Measurements from ENCODE around the gene BAG3. TPM values are rescaled to one million over a fixed set of nuclear protein-coding genes. Genes with fewer than 3 reads are reported as not detected.
A peak's percentile ranks its signal among the peaks of the same experiment; 100 is the strongest.

Gene BAG3
- total RNA-seq, 4 donors from 2014 or later = 22.5 to 85.7 (median 32.4) TPM

GRCh38 chr10:119654540-119654939, 3.4 kb downstream of the BAG3 start:
- intact Hi-C loops (cut with DNase I; ENCODE audit: low total_unique reads) = no loop called here

GRCh38 chr10:119655566-119656001, 4.4 kb downstream of the BAG3 start:
- Histone ChIP-seq H3K9me3 (no peaks in the 10 kb centered on the region), H3K27ac (peak overlapping the region; percentile 93 to 98 (median 96)), H3K4me3 (peak overlapping the region in 1 of 4 donors; percentile 81), H3K4me1 (peaks cover 35 to 71% (median 62%) of the 10 kb centered on the region in 4 donors), H3K27me3 (no peaks in the 10 kb centered on the region), H3K36me3 (no peaks in the 10 kb centered on the region)
- in situ Hi-C loops (cut with MboI; ENCODE audit: low pct_ligation_motif_present in 1 of 4, low pct_unique_long_range_greater_than_20kb in 1 of 4, low sequenced_read_pairs in 3 of 4) = no loop called here
- TF ChIP-seq POLR2AphosphoS5 (IDR thresholded peaks at IDR 0.05) (peak; percentile 73 to 87 (median 74)), CTCF (IDR thresholded peaks at IDR 0.05) (no peak), POLR2A (IDR thresholded peaks at IDR 0.05) (peak; percentile 17), EP300 (IDR thresholded peaks at IDR 0.05; ENCODE audit: low read depth) (peak; percentile 21)
- intact Hi-C loops (cut with DNase I; ENCODE audit: low total_unique reads) = no loop called here
- WGBS, 2 donors (ENCODE audit: low coverage in 1 of 2) = 64 to 66% methylated on average over 5 to 11 of the region's 11 CpGs
- DNase-seq = peak; percentile 52

More at GRCh38 chr10:119654540-119654939, 3.4 kb downstream of the BAG3 start:
- Histone ChIP-seq H3K27ac (peak overlapping the region; percentile 93 to 98 (median 96)), H3K36me3 (no peaks in the 10 kb centered on the region), H3K4me1 (peaks cover 30 to 64% (median 54%) of the 10 kb centered on the region in 4 donors), H3K27me3 (no peaks in the 10 kb centered on the region), H3K4me3 (peak overlapping the region in 2 of 4 donors; percentile 2 to 81), H3K9me3 (no peaks in the 10 kb centered on the region)
- DNase-seq = peak; percentile 62
- 47% methylated on average over 6 of the region's 6 CpGs; no CpG with 5 or more reads in 1 of the 2 donors for WGBS, 2 donors (ENCODE audit: low coverage in 1 of 2)
- in situ Hi-C loops (cut with MboI; ENCODE audit: low pct_ligation_motif_present in 1 of 4, low pct_unique_long_range_greater_than_20kb in 1 of 4, low sequenced_read_pairs in 3 of 4) = no loop called here
- TF ChIP-seq POLR2A (IDR thresholded peaks at IDR 0.05) = no peak
- TF ChIP-seq CTCF (IDR thresholded peaks at IDR 0.05) = no peak
- peak; percentile 19 to 41 (median 31) for TF ChIP-seq POLR2AphosphoS5 (IDR thresholded peaks at IDR 0.05)
- no peak for TF ChIP-seq EP300 (IDR thresholded peaks at IDR 0.05; ENCODE audit: low read depth)

- in situ Hi-C loops (cut with MboI; ENCODE audit: low pct_ligation_motif_present in 1 of 4, low pct_unique_long_range_greater_than_20kb in 1 of 4, low sequenced_read_pairs in 3 of 4) (no loop called here), intact Hi-C loops (cut with DNase I; ENCODE audit: low total_unique reads) (no loop called here)
- TF ChIP-seq EP300 (IDR thresholded peaks at IDR 0.05; ENCODE audit: low read depth) (no peak), POLR2A (IDR thresholded peaks at IDR 0.05) (no peak), CTCF (IDR thresholded peaks at IDR 0.05) (no peak), POLR2AphosphoS5 (IDR thresholded peaks at IDR 0.05) (no peak)
- no peak overlapping the region for H3K4me3 ChIP-seq
- 79% methylated on average over 2 of the region's 2 CpGs; no CpG with 5 or more reads in 1 of the 2 donors for WGBS, 2 donors (ENCODE audit: low coverage in 1 of 2)
- no peaks in the 10 kb centered on the region for H3K27me3 ChIP-seq
- no peaks in the 10 kb centered on the region for H3K9me3 ChIP-seq
- no peak for DNase-seq
- H3K4me1 ChIP-seq = peaks cover 35 to 80% (median 66%) of the 10 kb centered on the region in 4 donors
- H3K27ac ChIP-seq = peak overlapping the region; percentile 93 to 98 (median 96)
- H3K36me3 ChIP-seq = no peaks in the 10 kb centered on the region
Observed at GRCh38 chr10:119656760-119657159, 5.6 kb downstream of the BAG3 start.

GRCh38 chr10:119657725-119658124, 6.5 kb downstream of the BAG3 start:
- Histone ChIP-seq H3K9me3 (no peaks in the 10 kb centered on the region), H3K4me1 (peaks cover 35 to 83% (median 65%) of the 10 kb centered on the region in 4 donors), H3K27me3 (no peaks in the 10 kb centered on the region), H3K4me3 (no peak overlapping the region), H3K27ac (peak overlapping the region; percentile 93 to 98 (median 96)), H3K36me3 (no peaks in the 10 kb centered on the region)
- intact Hi-C loops (cut with DNase I; ENCODE audit: low total_unique reads) (no loop called here), in situ Hi-C loops (cut with MboI; ENCODE audit: low pct_ligation_motif_present in 1 of 4, low pct_unique_long_range_greater_than_20kb in 1 of 4, low sequenced_read_pairs in 3 of 4) (no loop called here)
- WGBS, 2 donors (ENCODE audit: low coverage in 1 of 2) = 58 to 71% methylated on average over 2 to 7 of the region's 7 CpGs
- no peak for TF ChIP-seq CTCF (IDR thresholded peaks at IDR 0.05)
- no peak for TF ChIP-seq POLR2A (IDR thresholded peaks at IDR 0.05)
- no peak for TF ChIP-seq EP300 (IDR thresholded peaks at IDR 0.05; ENCODE audit: low read depth)
- TF ChIP-seq POLR2AphosphoS5 (IDR thresholded peaks at IDR 0.05) = no peak
- DNase-seq = peak; percentile 25

All from transverse colon (tissue), 4 donors.